Frontal cortex (tissue), 4 donors: Measurements from ENCODE around the gene SPG21. TPM values are rescaled to one million over a fixed set of nuclear protein-coding genes. Genes with fewer than 3 reads are reported as not detected.
"Not testable (repeated sequence)": the region's sequence is repeated elsewhere in the genome, so short reads cannot be mapped to it uniquely, and the experiment has no call there.

Experiments used
- DNase-seq, 2 donors: peaks; one replicate each; pipeline ENCODE4 v3.0.0; 2012; ENCODE audit warnings: low spot score in 2 of 2
- FAIRE-seq: peaks from 2 replicates; lab custom pipeline; 2012; peaks lifted over from hg19 to GRCh38; lab: Jason Lieb, UNC
- total RNA-seq: library from RNA; depleted of rRNA; stranded (reverse); fragments of >200 nt; gene quantifications from one replicate; pipeline ENCODE4 v1.2.3, GENCODE V29; 2014
- donor health status: control.
- donor health status: control.
- donor health status: control.

Gene SPG21, protein sequence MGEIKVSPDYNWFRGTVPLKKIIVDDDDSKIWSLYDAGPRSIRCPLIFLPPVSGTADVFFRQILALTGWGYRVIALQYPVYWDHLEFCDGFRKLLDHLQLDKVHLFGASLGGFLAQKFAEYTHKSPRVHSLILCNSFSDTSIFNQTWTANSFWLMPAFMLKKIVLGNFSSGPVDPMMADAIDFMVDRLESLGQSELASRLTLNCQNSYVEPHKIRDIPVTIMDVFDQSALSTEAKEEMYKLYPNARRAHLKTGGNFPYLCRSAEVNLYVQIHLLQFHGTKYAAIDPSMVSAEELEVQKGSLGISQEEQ
- 58.7 TPM for total RNA-seq

DNA sequence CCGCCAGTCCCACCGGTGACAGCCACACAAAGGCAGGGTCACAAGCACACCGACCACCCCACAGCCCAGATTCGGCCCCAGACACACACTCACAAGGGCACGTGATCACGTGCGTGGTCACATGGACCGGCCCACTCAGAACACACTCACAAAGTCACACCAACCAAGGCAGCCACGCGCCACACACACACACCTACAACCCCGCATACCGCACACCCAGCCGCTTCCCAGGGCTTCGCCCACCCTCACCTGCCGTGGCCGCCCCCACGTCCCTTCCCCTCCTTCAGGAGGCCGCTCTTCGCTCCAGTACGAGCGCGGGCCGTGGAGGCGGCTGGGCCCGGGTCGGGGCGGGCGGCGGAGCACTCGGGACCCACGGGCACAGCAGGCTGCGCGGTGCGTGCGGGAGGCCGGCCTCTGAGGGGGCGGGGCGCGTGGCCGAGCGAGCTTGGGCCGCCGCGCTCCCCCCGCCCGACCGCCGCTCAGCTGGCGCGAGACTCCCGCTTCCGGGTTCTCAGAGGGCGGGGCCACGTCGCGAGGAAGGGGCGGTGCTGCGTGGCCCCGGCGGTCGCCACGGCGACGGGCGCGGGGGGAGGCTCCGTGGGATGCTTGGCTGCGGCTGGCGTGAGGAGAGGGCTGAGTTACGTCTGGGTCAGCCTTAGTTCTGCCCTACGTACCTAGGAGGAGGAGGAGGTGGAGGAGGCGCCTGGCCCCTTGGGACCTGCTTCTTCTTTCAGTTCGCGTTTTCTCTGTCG lies at the start of gene SPG21:
Gene SPG21, minus strand, starts transcription at position 499 of the 752 bp plus-strand sequence. CDS start 6,345 bp downstream, outside the sequence.
- FAIRE-seq (no peak), DNase-seq (peak; percentile 93 to 95)

DNA sequence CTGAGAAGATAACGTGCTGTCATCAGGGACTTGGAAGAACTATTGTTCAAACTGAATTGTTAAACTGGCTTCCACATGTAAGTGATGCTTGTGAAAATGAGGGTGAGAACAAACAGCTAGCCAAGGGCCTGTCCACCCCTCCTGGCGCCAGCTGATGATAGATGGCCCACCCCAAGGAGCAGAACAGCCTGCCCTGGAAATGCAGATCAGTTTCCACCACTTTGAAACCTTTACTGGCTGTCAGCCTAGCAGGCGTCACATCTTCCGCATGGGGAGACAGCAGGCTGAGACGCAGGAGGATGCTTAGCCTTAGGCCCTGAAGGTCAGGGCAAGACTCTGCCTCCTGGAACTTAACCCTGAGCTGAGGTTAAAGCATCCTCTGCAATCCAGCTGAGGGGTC lies 49.1 kb upstream of the SPG21 start:
- no peak for FAIRE-seq
- no peak for DNase-seq

DNA sequence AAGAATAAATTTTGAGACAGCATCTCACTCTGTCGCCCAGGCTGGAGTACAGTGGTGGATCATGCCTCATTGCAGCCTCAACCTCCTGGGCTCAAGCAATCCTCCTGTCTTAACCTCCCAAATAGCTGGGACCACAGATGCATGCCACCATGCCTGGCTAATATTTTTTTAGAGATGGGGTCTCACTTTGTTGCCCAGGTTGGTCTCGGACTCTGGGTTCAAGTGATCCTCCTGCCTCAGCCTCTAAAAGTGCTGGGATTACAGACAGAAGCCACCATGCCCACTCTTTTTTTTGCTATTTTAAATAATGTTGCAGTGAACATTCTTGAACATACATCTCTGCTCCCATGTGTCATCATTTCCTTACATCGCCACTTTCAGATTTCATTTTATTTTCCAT lies 48.7 kb upstream of the SPG21 start:
- FAIRE-seq (no peak), DNase-seq (no peak)

DNA sequence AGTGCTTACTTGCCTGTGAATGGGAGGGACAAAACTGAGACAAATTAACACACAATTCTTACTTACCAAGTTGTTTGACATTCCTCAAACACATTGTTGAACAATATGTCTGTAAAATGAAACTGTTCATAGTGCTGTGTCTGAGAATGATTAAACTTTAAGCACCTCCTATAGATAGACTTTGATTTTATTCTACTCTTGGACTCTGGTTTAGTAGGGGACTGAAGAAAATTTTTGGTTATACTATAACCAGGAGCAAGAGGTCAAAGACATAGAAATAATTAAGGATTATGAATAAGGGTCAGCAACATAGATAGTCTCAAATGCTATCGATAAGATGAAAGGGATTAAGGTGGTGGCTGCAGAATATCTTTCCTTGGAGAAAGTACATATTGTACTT lies 47.6 kb upstream of the SPG21 start:
- FAIRE-seq = no peak

DNA sequence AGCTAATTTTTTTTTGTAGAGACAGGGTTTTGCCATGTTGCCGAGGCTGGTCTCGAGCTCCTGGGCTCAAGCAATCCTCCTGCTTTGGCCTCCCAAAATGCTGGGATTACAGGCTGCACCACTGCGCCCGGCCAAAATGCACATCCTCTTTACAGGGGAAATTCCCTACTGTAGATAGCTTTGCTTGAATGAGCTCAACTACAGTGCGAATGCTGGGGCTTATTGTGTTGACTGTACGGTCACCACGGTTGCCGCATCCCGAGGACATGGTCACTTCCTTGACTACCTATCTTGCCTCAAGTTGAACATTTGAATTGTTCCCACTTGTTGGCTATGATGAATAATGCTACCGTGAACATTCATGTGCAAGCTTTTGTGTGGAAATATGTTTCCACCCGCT lies 45.0 kb upstream of the SPG21 start:
- no peak for FAIRE-seq

More for the DNA sequence above, 47.6 kb upstream of the SPG21 start:
- no peak for DNase-seq

DNA sequence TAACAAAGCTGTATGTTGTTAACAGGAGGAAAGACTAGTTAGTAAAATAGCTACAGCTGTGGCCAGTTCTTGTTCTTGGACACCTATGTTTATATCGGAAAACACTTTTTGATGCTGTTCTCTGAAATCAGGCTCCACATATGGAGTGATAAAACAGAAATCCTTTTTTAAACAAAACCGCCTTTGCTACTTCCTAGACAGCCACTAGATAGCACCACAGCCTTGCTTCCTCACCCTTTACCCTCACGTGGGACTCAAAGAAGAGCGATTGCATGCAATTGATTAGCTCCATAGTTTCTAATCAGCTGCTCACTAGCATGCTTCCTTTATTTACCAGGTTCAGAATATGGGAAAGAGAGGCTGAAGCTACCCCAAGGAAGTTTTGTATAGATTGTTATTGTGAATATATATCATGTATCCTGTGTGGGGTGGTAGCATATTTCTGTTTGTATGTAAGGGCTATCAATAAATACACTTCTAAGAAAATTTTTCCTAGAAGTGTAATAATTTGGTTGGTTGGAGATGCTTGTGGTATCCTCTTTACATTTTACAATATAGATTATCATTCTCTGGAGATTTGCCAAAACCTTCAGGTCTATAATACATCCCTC lies 44.0 kb upstream of the SPG21 start:
- no peak for FAIRE-seq

More for the DNA sequence above, 45.0 kb upstream of the SPG21 start:
- DNase-seq = no peak

DNA sequence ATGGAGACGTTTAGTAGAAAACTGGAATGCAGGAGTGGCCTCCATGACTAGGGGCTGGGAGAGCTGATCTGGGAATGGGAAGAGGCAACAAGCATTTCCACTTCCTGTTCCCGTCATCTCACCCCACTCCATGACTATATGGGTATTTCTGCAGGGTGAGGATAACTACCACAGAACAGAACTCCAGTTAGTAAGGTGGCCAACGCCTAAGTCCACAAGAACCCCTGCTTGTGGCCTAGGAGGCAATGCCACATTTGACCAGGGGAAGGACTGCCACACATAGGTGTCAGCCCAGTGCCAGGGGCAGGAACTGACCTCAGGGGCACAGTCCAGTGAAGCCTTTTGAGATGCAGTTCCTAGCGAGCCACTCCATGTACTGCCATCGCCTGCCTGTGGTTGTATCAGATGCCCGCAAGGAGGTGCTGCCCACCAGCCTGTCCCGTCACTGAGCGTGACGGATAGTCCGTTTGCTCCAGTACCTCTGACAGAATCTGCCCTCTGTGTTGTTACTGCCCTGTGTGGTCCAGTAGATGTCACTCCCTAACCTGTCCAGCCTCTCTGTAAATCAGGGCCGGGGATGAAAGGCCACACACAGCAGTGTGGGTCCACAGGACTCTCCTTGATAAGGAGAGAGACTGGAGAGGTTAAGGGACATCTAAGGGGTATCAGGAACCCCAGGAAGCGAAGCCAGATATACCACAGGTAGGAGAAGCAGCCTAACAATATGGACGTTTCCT lies 43.3 kb upstream of the SPG21 start:
- no peak for FAIRE-seq
- DNase-seq = no peak

More for the DNA sequence above, 44.0 kb upstream of the SPG21 start:
- peak in 1 of 2 donors; percentile 57 for DNase-seq

DNA sequence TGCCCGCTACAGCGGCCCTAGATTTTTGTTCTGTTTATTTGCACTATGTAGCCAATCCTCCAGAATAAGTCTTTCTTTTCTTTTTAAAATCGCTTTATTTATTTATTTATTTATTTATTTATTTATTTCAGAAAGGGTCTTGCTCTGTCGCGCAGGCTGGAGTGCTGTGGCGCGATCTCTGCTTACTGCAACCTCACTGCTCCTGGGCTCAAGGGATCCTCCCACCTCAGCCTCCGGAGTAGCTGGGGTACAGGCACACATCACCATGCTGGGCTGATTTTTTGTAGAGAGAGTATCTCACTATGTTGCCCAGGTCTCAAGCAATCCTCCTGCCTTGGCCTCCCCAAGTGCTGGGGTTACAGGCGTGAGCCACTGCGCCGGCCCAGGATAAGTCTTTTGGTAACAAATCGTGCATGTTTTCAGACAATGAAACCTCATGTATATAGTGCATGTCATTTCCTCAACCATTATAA lies 40.1 kb upstream of the SPG21 start:
- FAIRE-seq = no peak
- no peak for DNase-seq

DNA sequence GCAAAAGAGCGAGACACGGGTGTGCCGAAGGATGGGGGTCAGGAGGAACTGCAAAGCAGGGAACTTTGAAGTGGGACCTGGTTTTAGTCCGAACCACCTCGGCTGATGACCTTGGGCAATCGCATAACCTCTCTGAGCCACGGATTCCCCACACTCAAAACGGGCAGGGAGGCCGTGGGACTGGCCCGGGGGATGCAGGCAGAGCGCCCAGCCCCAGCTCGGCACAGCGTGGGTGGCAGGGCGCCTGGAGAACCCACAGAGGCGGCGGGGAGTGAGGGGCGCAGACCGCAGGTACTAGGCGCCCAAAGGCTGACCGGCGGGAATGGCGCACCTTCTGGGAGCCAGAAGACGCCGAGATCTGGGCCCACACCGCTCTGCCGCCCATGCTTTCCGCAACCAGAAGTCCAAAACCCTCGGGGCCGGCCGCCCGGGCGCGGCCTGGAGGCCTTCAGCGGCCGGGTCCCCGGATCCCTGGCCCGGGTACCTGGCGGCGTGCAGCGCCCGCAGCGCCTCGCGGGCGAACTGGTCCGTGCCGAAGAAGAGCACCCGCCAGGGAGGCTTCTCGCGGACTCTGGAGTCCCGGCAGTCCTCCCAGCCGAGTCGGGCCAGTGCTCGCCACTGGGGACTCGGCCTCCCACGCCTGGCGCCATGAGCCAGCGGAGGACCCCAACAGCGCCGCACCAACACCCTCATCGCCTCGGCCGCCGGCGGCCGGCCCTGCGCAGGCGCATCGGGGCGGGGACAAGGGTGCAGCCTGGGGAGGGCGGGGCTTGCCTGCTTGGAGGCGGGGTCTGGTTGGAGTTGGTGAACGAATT lies 39.4 kb upstream of the SPG21 start, which contains the start of gene MTFMT:
Gene MTFMT, minus strand, starts transcription at position 719 of the 815 bp plus-strand sequence. Its CDS starts 26 bp downstream, at position 693.
- no peak for FAIRE-seq
- peak; percentile 94 to 97 for DNase-seq

DNA sequence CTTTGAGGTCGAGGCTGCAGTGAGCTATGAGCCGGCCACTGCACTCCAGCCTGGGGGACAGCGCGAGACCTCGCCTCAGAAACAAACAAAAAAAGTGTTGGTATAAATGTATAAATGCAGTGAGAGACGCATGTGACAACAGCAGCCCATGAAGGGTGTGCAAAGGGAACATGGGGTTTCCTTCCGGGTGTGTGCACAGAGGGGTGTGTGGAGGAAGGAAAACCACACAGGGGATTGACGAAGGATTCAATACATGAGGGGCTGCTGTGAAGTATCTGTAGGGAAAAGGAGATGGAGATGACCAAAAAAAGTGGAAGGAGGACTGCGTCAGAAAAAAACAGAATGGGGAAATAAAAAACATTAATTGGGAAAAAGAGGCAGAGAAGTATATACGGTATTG lies 38.6 kb upstream of the SPG21 start:
- no peak for FAIRE-seq
- no peak for DNase-seq

DNA sequence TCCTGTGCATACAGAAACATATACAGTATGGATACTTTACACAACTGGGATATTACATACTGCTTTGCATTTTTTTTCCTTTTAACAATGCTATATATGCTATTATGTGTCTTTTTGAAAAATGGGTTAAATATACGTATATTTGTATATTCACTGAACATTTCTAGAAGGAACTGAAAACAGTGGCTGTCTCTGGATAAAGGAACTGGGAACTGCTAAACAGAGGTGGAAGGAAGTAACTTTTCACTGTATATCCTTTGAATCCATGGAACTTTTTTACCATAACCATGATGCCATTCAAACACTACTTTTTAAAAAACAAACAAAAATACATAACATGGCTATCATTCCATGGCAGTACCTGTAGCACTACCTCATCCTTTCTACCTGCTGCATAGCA lies 37.9 kb upstream of the SPG21 start:
- DNase-seq (no peak), FAIRE-seq (no peak)

DNA sequence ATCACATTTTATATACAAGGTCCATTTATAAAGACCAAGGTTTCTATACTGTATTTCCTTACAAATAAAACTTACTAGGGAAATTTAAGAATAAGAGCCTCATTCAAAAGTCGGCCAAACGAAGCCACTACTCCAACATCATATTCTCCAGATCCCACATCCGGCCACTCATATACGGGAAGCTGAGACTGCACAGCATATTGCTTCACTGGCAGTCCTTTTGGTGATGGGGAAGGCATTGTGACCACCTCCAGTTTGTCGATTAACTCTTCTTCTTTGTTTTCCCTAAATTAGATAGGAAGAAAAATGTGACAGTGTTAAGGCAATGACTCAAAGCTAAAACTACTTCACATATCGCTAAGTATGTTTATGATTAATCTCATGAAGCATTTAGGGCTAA lies 37.0 kb upstream of the SPG21 start:
- DNase-seq (no peak), FAIRE-seq (no peak)

DNA sequence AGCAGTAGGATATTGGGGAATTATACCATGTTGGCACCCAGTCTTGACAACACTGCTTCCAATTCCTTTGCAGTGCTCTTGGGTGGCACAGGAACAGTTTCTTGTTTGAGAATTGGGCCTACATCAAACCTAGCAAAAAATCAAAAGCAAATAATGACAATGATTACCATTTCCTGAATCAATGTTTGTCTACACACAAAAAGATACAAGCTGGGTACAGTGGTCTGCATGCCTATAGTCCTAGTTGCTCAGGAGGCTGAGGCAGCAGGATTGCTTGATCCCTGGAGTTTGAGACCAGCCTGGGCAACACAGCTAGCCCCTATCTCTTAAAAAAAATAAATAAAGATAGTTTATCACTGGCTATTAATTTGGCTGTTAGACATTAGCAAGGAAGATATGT lies 31.8 kb upstream of the SPG21 start:
- DNase-seq (no peak), FAIRE-seq (no peak)

DNA sequence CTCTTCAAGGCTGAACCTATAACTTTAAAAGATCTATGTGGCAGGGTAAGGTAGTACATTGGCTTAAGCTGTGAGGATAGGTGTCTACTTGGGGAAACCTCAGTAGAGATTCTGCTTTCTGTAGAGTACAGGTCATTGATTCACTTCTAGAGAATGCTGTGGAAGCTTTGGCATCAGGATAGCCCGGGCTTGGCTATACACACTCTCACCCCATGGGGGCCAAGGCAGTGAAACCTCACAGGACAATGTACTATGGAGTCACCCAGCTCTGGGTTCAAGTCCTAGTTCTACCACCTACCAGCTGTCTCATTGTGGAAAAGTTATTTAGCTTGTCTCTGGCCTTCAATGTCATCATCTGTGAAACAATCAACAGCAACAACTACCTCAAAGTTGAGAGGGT lies 30.7 kb upstream of the SPG21 start:
- FAIRE-seq (no peak), DNase-seq (no peak)

DNA sequence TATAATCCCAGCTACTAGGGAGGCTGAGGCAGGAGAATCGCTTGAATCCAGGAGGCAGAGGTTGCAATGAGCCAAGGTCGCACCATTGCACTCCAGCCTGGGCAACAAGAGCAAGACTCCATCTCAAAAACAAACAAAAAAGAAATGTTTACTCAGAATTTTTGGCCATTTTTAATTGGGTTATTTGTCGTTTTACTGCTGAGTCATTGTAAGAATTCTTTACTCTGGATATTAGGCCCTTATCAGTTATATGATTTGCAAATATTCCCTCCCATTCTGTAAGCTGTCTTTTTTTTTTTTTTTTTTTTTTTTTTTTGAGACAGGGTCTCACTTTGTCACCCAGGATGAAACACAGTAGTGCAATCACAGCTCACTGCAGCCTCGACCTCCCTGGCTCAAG lies 21.5 kb upstream of the SPG21 start:
- FAIRE-seq = not testable (repeated sequence)

DNA sequence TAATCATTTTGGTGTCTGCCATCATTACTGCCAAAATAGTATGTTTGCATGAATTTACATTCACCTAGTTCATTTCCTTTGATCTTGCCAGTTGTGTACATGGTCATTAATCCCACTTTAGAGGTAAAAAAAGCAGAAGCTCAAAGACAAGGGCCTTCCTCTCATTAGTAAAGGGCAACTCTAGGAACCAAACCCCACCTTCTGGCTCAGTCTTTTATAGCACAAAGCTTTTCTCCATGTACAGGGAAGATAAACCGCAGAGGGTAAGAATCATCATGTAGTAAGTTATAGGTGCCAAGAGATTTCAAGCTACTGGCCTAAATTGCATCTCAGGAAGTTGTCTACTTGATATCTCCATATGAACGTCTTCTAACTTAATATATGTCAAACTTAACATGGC lies 19.3 kb upstream of the SPG21 start:
- no peak for DNase-seq
- FAIRE-seq = no peak

More for the DNA sequence above, 21.5 kb upstream of the SPG21 start:
- not testable (repeated sequence) for DNase-seq

DNA sequence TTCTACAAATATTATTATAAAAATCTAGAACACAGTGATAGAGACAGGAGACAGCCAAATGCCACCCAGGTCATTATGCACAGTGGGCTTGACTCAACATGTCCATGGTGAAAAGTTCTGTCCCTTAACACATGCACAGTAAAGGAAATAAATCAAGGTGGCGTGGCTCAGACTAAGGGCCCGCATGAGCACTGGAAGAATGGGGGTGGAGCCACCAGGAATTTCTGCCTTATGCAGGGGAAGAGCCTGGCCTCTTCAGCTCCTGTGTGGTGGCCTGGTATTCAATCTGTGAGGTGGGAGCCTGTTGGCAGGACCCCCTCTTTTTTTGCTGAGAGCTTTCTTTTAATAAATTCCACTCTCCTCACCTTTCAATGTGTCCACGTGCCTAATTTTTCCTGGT lies 17.2 kb upstream of the SPG21 start:
- no peak for FAIRE-seq

DNA sequence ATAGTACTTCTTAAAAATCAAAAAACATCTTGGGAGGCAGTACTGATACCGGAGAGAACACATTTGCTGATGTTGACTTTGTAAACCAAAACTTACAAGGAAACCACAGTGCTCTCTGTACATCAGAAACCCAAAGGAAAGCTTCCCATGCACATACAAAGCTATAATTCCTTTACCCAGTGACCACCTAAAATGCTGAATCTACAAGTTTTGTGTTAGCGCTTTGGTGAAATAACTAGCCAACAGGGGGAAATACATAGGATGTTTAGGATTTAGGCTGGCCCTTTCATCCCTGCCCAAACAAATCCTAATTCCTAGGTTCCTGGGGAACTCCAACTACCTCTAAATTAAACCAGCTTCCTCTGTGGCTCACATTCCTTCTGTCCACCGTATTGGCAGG lies 15.3 kb upstream of the SPG21 start:
- FAIRE-seq = no peak
- no peak for DNase-seq

More for the DNA sequence above, 17.2 kb upstream of the SPG21 start:
- DNase-seq = no peak

DNA sequence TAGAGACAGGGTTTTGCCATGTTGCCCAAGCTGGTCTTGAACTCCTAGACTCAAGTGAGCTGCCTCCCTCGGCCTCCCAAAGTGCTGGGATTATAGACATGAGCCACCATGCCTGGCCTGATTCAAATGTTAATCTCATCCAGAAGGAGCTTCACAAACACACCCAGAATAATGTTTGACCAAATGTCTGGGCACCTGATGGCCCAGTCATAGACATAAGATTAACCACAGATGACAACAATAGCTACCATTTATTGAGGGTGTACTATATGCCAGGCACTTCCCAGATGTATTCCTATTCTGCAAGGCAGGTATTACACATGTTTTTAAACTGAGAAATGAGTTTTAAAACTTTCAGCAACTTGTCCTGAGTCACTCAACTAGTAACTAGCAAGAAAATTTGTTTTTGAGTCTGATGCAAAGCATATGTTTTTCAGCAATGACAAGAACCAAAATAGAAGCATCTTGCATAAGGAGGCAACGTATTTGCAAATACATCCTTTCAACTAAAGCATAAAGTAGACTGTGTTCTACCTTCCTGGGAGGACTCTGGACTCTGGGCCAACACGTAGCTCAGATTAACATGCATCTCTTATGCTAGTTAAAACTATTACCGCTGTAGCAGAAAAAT lies 8.1 kb upstream of the SPG21 start:
- FAIRE-seq = no peak
- DNase-seq = no peak
